ENCODE measurements around the gene ST7L. TPM values are rescaled to one million over a fixed set of nuclear protein-coding genes. Genes with fewer than 3 reads are reported as not detected.

ST7L gene
- 21.2 and 26.3 TPM in 2 replicates for total RNA-seq
- long read RNA-seq, full-length matches to known transcripts: 2 of 12 reads
- long read RNA-seq, partial matches to known transcripts: 2 of 12 reads
- long read RNA-seq, other reads (novel, unspliced or antisense): 8 of 12 reads

GRCh38 chr1:112618721-112619517, at the start of gene ST7L:
Gene ST7L (minus strand): TSS chr1:112619141. CDS start chr1:112619113, 28 bp downstream.
- H3K4me3 Mint-ChIP-seq (ENCODE audit: low read depth): peak within 1 kb of the TSS; percentile 97
- H3K36me3 Mint-ChIP-seq (ENCODE audit: insufficient read depth): peaks cover 1% of the 10 kb centered on the region
- no peaks in the 10 kb centered on the region for H3K27me3 Mint-ChIP-seq
- H3K4me1 Mint-ChIP-seq (ENCODE audit: low read depth): peaks cover 13% of the 10 kb centered on the region
- peak; percentile 42 for DNase-seq (ENCODE audit: low spot score, unreplicated experiment)
- peak within 1 kb of the TSS; percentile 99 for H3K27ac Mint-ChIP-seq
- H3K9me3 Mint-ChIP-seq (ENCODE audit: low read depth): no peaks in the 10 kb centered on the region
- TF ChIP-seq CTCF (IDR thresholded peaks at IDR 0.05; ENCODE audit: unreplicated experiment): no peak

- no peaks in the 10 kb centered on the region for H3K4me1 Mint-ChIP-seq (ENCODE audit: low read depth)
- no peak for DNase-seq (ENCODE audit: low spot score, unreplicated experiment)
- H3K36me3 Mint-ChIP-seq (ENCODE audit: insufficient read depth): peaks cover 37% of the 10 kb centered on the region
- peak overlapping the region; percentile 65 for H3K27ac Mint-ChIP-seq
- TF ChIP-seq CTCF (IDR thresholded peaks at IDR 0.05; ENCODE audit: unreplicated experiment): no peak
- no peaks in the 10 kb centered on the region for H3K27me3 Mint-ChIP-seq
- H3K9me3 Mint-ChIP-seq (ENCODE audit: low read depth): no peaks in the 10 kb centered on the region
- H3K4me3 Mint-ChIP-seq (ENCODE audit: low read depth): no peak overlapping the region
Observed at GRCh38 chr1:112666946-112667345, 48.0 kb upstream of the ST7L start.

GRCh38 chr1:112665857-112666256, 46.9 kb upstream of the ST7L start:
- no peaks in the 10 kb centered on the region for H3K4me1 Mint-ChIP-seq (ENCODE audit: low read depth)
- no peaks in the 10 kb centered on the region for H3K27me3 Mint-ChIP-seq
- H3K27ac Mint-ChIP-seq: no peak overlapping the region
- DNase-seq (ENCODE audit: low spot score, unreplicated experiment): no peak
- H3K4me3 Mint-ChIP-seq (ENCODE audit: low read depth): no peak overlapping the region
- no peaks in the 10 kb centered on the region for H3K9me3 Mint-ChIP-seq (ENCODE audit: low read depth)
- peaks cover 38% of the 10 kb centered on the region for H3K36me3 Mint-ChIP-seq (ENCODE audit: insufficient read depth)
- no peak for TF ChIP-seq CTCF (IDR thresholded peaks at IDR 0.05; ENCODE audit: unreplicated experiment)

- Mint-ChIP-seq H3K36me3 (ENCODE audit: insufficient read depth) (peaks cover 19% of the 10 kb centered on the region), H3K27ac (no peak overlapping the region), H3K9me3 (ENCODE audit: low read depth) (no peaks in the 10 kb centered on the region), H3K4me1 (ENCODE audit: low read depth) (no peaks in the 10 kb centered on the region), H3K4me3 (ENCODE audit: low read depth) (no peak overlapping the region), H3K27me3 (no peaks in the 10 kb centered on the region)
- DNase-seq (ENCODE audit: low spot score, unreplicated experiment): no peak
- TF ChIP-seq CTCF (IDR thresholded peaks at IDR 0.05; ENCODE audit: unreplicated experiment): no peak
Observed at GRCh38 chr1:112651205-112651604, 32.3 kb upstream of the ST7L start.

GRCh38 chr1:112646225-112646624, 27.3 kb upstream of the ST7L start:
- H3K4me3 Mint-ChIP-seq (ENCODE audit: low read depth): no peak overlapping the region
- H3K27ac Mint-ChIP-seq: no peak overlapping the region
- no peak for TF ChIP-seq CTCF (IDR thresholded peaks at IDR 0.05; ENCODE audit: unreplicated experiment)
- no peaks in the 10 kb centered on the region for H3K4me1 Mint-ChIP-seq (ENCODE audit: low read depth)
- H3K36me3 Mint-ChIP-seq (ENCODE audit: insufficient read depth): peaks cover 21% of the 10 kb centered on the region
- no peaks in the 10 kb centered on the region for H3K27me3 Mint-ChIP-seq
- no peak for DNase-seq (ENCODE audit: low spot score, unreplicated experiment)
- no peaks in the 10 kb centered on the region for H3K9me3 Mint-ChIP-seq (ENCODE audit: low read depth)

Measured in progenitor cell of endocrine pancreas (in vitro differentiated cells).